Measurements from ENCODE around the gene DNAAF8. TPM values are rescaled to one million over a fixed set of nuclear protein-coding genes. Genes with fewer than 3 reads are reported as not detected.

DNAAF8 gene
- 1 to 10 TPM in 1 of 4 donors, under 1 TPM in 2, not detected in 1; 0.42 to 1.1 (median 0.71) TPM for total RNA-seq
- 1 to 10 TPM; 1.2 to 2.1 (median 1.8) TPM for polyA plus RNA-seq
- long read RNA-seq, donor 1: 0 reads
- long read RNA-seq, donor 2, partial matches to known transcripts: 2 of 2 reads
- long read RNA-seq, donor 2, other reads (novel, unspliced or antisense): 0 of 2 reads

DNA sequence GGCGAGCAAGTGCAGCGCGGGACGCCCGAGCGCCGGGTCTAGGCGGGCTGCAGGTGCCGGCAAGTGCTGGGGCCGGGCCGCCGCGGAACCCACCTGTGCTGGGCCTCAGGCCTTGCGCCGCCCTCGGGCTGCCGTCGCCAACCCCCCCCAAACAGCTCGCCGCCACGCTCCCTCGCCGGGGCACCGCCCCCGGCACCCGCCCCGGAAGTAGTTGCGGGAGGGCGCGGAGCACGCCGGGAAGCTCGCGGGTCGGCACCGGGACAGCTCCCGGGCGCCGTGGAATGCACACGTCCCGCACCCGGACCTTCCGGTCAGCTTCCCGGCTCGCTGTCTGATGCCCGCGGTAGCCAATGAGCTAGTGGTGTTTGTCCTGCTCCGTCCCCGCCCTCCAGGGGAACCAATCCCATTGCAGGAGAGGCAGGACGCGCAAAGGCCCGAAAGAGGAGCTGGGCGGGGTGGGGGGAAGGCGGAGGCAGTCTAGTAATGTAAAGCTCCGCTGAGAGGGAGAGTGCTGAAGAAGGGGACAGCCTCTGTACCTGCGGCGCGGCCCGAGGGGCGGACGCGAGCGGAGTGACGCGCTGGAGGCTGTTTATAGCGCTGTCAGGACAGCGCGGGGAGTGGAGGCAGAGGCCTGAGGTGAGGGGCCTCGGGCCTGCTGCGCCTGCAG, at the start of gene DNAAF8, which contains the start of gene ANKS3:
Gene DNAAF8, plus strand, starts transcription at position 475 of the 667 bp plus-strand sequence. CDS start 1,978 bp downstream, outside the sequence.
Gene ANKS3, minus strand, starts transcription at position 209 of the 667 bp plus-strand sequence. CDS start 4,122 bp downstream, outside the sequence.
- no peaks in the 10 kb centered on the region for H3K27me3 ChIP-seq (ENCODE audit: insufficient read depth in 3 of 3, low read length in 2 of 3)
- ATAC-seq: peak; percentile 98
- TF ChIP-seq, protein P1, sequence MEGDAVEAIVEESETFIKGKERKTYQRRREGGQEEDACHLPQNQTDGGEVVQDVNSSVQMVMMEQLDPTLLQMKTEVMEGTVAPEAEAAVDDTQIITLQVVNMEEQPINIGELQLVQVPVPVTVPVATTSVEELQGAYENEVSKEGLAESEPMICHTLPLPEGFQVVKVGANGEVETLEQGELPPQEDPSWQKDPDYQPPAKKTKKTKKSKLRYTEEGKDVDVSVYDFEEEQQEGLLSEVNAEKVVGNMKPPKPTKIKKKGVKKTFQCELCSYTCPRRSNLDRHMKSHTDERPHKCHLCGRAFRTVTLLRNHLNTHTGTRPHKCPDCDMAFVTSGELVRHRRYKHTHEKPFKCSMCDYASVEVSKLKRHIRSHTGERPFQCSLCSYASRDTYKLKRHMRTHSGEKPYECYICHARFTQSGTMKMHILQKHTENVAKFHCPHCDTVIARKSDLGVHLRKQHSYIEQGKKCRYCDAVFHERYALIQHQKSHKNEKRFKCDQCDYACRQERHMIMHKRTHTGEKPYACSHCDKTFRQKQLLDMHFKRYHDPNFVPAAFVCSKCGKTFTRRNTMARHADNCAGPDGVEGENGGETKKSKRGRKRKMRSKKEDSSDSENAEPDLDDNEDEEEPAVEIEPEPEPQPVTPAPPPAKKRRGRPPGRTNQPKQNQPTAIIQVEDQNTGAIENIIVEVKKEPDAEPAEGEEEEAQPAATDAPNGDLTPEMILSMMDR (IDR thresholded peaks at IDR 0.05): no peak
- DNase-seq: peak; percentile 98
- peak within 1 kb of the TSS; percentile 82 for H3K27ac ChIP-seq
- peaks cover 9% of the 10 kb centered on the region for H3K4me1 ChIP-seq
- intact Hi-C loops (cut with DNase I): no loop called here
- H3K9me3 ChIP-seq: no peaks in the 10 kb centered on the region
- peaks cover 2 to 28% of the 10 kb centered on the region in 2 donors for H3K36me3 ChIP-seq (ENCODE audit: insufficient read depth in 1 of 2, low read depth in 1 of 2)
- peak within 1 kb of the TSS; percentile 87 for H3K4me3 ChIP-seq
- WGBS, 3 donors: 0 to 1% (median 1%) methylated on average over 53 to 70 of the region's 70 CpGs

DNA sequence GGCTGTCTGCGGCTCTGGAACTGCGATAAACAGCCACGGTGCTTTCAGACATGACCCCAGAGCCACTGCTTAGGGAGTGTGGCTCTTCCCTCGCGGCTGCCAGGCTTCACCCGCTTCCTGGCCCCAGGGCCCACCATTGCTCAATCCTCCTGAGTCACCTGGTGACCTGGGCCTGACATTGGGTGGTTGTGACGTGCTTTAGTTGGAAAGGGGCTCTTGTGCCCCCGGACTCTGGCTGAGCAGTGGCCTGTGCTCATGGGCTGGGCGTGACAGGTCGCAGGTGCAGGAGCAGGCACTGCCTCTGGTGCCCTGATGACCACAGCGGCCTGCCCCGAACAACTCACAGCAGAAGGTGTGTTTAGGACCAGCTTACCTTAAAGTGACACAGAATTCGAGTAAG, 49.6 kb upstream of the DNAAF8 start:
- peak in 1 of 2 donors; percentile 62 for DNase-seq
- 71 to 78% (median 77%) methylated on average over 13 of the region's 13 CpGs for WGBS, 3 donors
- H3K27me3 ChIP-seq (ENCODE audit: insufficient read depth in 3 of 3, low read length in 2 of 3): no peaks in the 10 kb centered on the region
- TF ChIP-seq, protein P1 (IDR thresholded peaks at IDR 0.05): no peak
- no peaks in the 10 kb centered on the region for H3K9me3 ChIP-seq
- peaks cover 30% of the 10 kb centered on the region for H3K4me1 ChIP-seq
- ATAC-seq: peak; percentile 46 to 58 (median 46)
- peaks cover 2 to 74% of the 10 kb centered on the region in 2 donors for H3K36me3 ChIP-seq (ENCODE audit: insufficient read depth in 1 of 2, low read depth in 1 of 2)
- H3K4me3 ChIP-seq: no peak overlapping the region
- peak overlapping the region; percentile 70 for H3K27ac ChIP-seq
- intact Hi-C loops (cut with DNase I): no loop called here

DNA sequence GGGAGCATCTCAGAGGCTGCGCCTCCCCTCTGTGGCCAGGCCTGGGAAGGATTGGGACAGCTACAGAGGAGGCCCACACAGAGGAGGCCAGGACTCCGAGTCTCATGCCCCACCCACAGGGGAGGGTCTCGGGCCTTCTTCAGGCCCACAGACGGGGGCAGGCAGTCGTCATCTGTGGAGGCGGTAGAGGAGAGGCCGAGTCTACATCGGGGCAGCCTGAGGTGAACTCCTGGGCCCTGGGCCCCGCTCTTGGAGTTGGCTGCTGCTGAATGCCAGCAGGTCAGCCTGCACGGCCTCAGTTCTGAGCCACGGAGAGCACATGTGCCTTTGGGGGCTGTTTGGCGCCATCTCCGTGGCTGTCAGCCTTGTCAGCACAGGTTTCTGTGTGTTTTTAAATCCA, 49.0 kb upstream of the DNAAF8 start:
- peaks cover 2 to 72% of the 10 kb centered on the region in 2 donors for H3K36me3 ChIP-seq (ENCODE audit: insufficient read depth in 1 of 2, low read depth in 1 of 2)
- TF ChIP-seq, protein P1 (IDR thresholded peaks at IDR 0.05): no peak
- peak in 2 of 4 donors; percentile 36 to 63 for ATAC-seq
- H3K4me1 ChIP-seq: peaks cover 30% of the 10 kb centered on the region
- DNase-seq: peak in 1 of 2 donors; percentile 53
- 62 to 74% (median 72%) methylated on average over 12 to 13 of the region's 13 CpGs for WGBS, 3 donors
- H3K4me3 ChIP-seq: no peak overlapping the region
- H3K9me3 ChIP-seq: no peaks in the 10 kb centered on the region
- intact Hi-C loops (cut with DNase I): no loop called here
- H3K27ac ChIP-seq: peak overlapping the region; percentile 70
- no peaks in the 10 kb centered on the region for H3K27me3 ChIP-seq (ENCODE audit: insufficient read depth in 3 of 3, low read length in 2 of 3)

DNA sequence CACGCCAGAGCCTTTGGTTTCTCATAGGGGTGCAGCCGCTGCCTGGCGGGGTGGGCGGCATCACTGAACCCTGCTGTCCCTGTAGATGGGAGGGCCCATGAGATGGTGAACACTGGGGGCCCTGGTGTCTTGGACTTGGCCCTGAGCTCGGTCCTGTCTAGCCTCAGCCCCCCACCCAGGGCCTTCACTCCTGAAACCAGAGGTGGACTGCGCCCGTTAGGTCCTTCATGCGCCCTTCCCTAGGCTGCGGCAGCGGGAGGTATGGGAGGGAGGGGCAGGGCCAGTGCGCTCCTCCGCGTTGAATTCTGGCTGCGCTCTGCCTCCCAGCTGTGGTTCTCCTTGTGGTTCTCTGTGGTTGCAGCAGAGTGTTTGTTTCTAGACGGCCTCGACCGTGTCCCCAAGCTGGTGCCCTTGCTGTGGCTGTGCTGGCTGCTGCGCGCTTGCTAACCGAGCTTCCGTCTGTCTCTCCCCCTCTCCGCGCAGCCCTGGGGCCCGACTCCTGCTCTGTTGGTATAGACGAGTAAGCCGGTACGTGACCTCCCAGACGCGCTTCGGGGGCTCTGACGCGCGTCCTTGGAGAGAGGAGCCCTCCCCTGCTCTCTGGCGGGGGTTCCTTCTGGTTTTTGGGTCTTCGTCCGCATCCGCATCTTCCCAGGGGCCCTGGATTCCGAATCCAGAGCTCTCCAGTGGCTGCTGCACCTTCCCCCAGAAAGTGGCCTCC, 48.4 kb upstream of the DNAAF8 start:
- intact Hi-C loops (cut with DNase I): no loop called here
- ATAC-seq: no peak

More for the DNA sequence above, 48.4 kb upstream of the DNAAF8 start:
- no peak overlapping the region for H3K4me3 ChIP-seq
- H3K4me1 ChIP-seq: peaks cover 27% of the 10 kb centered on the region
- peaks cover 2 to 70% of the 10 kb centered on the region in 2 donors for H3K36me3 ChIP-seq (ENCODE audit: insufficient read depth in 1 of 2, low read depth in 1 of 2)
- TF ChIP-seq, protein P1 (IDR thresholded peaks at IDR 0.05): no peak
- DNase-seq: peak in 1 of 2 donors; percentile 52
- 94 to 95% (median 94%) methylated on average over 38 of the region's 38 CpGs for WGBS, 3 donors
- H3K27ac ChIP-seq: peak overlapping the region; percentile 70
- no peaks in the 10 kb centered on the region for H3K27me3 ChIP-seq (ENCODE audit: insufficient read depth in 3 of 3, low read length in 2 of 3)
- no peaks in the 10 kb centered on the region for H3K9me3 ChIP-seq

Data from psoas muscle (tissue), 8 donors.